HG03064 (cell line): ENCODE data around the gene MAML2.
"Not testable (repeated sequence)": the region's sequence is repeated elsewhere in the genome, so short reads cannot be mapped to it uniquely, and the experiment has no call there.

Experiments
- ATAC-seq: cut with Tn5 transposase; IDR thresholded peaks from one replicate; pipeline ENCODE4 v1.9.1; 2021; ENCODE audit warnings: low read depth; ENCODE audit not compliant: unreplicated experiment

The MAML2 gene

DNA sequence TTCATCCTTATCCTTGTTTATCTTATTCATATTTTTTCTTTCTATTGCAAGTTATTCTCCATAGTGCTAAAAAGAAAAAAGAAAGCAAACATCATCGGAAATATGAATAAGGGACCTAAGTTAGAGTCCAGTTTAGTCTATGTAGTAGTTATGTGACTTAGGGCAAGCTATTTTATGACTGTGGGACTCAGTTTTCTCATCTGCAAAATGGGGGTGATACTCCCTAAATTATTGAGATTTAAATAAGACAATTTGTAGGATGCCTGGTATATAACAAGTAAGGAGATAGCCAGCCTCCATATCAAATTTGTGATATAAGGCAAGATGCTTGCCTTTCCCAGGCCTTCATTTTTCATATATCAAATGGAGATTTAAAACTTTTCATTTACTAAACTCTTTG is 69.5 kb downstream of the MAML2 start:
- ATAC-seq, result no peak

DNA sequence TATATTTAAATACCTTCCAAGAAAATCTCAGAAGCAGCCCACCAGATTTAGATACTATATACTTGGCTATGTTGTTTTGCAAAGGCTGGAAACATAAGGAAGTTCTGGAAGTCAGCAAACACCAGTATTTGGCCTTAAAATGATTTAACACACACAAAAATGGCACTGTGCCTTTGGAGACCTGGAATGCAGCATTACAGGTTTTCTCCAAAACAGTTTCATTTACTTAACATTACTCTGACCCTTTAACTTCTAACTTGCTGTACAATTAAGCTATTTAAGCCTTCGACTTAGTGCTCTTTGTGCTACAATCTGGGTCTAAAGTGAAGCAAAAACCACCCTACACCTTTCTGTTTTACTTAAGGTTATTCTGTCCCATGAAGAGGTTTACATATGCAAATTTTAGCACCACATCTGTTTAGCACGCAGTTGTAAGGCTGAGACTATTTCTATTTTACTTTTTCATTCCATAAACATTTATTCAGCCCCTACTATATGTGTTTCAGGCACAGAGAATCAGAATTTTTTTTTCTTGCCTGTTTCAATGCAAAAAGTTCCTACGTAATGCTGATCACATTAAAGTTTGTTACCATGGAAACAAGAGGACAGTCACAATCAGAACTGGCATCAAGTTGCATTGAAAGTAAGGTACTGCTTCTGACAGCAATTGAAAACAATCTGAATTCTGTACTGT is 70.3 kb downstream of the MAML2 start:
- no peak for ATAC-seq

DNA sequence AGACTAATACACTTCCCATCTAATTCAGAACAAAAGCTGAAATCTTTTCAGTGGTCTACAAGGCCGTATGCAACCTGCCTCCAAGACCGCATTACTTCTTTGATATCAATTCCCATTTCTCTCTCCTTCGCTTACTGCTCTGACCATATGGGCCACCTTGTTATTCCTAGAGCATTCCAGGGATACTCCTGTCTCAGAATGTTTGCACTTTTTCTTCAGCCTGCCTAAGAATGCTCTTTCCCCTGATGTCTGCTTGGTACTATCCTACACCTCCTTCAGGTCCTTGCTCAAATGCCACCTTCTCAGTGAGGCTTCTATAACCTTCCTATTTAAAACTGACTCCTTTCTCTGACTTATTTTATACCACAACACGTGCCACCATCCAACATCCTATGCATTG is 71.2 kb downstream of the MAML2 start:
- ATAC-seq, result no peak

DNA sequence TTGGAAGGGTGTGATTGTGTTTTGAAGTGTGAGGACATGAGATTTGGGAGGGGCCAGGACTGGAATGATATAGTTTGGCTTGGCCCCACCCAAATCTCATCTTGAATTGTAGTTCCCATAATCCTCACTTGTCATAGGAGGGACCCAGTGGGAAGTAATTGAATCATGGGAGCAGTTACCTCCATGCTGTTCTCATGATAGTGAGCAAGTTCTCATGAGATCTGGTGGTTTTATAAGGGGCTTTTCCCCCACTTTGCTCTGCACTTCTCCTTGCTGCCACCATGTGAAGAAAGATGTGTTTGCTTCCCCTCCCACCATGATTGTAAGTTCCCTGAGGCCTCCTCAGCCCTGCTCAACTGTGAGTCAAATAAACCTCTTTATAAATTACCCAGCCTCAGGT is 71.6 kb downstream of the MAML2 start:
- ATAC-seq, result not testable (repeated sequence)

DNA sequence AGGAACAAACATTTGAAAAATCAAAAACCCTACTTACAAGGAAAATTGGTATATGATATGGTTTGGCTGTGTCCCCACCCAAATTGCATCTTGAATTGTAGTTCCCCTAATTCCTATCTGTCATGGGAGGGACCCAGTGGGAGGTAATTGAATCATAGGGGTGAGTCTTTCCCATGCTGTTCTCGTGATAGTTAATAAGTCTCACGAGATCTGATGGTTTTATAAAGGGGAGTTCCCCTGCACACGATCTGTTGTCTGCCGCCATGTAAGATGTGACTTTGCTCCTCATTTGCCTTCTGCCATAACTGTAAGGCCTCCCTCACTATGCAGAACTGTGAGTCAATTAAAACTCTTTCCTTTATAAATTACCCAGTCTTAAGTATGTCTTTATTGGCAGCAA is 74.5 kb downstream of the MAML2 start:
- ATAC-seq, result not testable (repeated sequence)

DNA sequence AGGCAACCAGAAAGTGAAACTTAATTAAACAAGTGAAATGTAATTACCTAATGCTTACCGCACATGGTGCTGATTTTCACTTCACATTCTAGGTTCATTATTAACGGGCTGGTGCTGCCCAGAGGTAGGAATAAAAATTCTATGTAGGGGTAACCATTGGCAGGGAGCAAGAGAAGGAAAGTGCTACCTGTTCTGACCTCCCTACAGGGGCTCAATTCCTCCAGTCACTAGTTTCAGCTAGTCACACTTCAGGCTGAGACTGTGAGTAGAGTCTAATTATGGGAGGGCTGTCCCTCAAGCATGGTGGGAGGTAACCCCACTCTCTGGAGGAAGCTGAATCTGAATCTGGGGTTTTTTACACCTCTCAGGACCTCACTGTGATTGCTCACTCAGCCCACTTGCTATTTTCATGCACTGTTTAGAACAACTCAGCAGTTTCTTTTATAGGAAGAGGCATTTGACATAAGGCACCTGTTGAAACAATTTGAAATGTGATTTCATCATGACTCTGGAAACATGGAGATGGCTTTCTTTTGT is 75.4 kb downstream of the MAML2 start:
- peak; percentile 93 for ATAC-seq

DNA sequence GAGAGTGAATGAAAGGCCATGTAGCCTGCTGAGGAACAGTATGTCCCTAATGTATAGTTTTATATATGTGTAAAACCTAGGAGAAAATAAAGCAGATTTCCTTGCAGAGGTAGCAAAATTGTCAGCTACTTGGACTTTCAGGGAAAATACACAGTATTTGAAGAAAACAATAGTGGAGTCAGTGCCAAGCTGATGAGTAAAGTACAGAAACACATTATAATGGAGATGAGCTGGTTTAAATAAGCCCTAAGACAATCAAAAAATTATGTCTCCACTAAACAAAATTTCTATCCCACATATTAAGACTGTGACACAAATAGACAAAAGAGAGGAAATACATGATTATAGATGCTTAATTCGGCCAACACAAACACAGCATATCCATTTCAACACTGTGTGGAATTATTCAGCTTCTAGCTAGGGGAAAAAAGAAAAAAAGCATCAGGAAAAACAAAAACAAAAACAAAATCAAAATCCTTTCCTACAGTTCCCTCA is 75.9 kb downstream of the MAML2 start:
- ATAC-seq, result no peak

DNA sequence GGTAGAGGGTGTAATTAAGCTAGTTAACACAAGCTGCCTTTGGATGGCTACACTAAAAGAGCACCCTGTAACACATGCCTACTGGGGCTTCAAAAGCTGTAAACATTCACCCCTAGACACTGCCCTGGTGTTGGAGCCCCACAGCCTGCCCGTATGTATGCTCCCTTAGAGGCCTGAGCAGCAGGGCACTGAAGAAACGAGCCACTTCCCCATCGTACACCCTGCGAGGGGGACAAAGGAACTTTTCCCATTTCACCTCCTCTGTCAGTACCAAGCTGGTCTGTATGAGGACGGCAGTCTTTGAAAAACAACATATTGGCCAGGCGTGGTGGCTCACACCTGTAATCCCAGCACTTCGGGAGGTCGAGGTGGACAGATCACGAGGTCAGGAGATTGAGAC is 77.0 kb downstream of the MAML2 start:
- ATAC-seq, result no peak

DNA sequence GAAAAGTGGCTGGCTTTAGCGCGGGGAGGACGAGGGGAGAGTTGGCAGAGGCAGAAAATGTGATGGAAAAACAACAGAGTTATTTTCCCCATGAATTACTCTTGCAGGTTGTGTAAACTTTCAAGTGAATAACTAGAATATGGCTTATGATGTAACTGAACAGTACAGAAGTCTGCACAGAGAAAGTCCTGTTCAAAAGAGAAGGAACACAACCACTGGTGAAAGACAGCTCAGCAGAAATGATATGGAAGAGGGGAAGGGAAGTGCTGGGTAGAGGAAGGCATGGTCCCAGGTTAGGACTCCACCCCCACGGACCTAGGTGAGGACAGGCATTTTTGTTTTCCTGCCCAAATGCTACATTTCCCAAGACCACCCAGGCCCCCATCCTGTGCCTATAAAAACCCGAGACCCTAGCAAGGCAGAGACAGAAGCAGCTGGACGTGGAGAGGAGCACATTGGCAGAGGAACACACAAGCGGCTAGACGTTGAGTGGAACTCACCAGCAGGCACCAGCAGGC is 77.7 kb downstream of the MAML2 start:
- no peak for ATAC-seq

DNA sequence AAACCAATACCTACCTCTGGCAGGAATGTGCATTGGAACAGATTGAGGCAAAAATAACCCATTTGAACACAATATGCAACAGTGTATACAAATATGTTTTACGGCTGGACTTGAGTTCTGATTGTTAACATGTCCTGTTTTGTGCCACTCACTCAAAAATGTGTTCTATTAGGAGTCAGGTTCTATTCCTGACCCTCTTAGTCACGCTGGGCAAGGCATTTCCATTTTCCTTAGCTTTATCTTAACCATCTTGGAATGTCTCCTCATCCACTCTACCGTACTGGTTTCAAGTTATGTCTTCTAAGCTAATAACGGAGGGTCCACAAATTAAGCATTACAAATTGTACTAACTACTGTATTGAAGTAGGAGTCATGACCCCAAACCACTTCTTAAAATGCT is 78.6 kb downstream of the MAML2 start:
- no peak for ATAC-seq

DNA sequence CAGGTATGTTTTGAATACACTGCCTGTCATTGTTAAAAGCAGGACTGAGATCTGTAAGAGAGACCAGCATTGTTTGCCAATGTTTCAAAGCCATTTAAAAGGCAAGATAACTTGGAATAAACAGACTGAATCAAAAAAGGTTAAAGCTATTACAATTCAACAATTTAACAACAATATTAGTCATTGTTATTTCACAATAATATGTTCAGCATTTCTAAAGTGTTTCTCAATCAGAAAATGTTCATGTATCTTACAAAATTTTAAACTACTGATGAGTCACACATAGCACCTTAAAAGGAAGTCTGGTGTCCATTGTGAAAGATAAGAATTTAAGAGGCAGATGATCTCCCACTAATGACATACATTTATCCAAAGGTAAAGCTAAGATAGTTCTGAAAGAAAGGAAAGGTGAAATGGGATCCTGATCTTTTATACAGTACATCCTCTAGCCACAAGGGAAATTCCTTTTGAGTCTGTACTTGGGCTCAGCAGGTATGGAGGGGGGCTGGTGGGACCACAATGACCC is 79.7 kb downstream of the MAML2 start:
- ATAC-seq, result no peak

DNA sequence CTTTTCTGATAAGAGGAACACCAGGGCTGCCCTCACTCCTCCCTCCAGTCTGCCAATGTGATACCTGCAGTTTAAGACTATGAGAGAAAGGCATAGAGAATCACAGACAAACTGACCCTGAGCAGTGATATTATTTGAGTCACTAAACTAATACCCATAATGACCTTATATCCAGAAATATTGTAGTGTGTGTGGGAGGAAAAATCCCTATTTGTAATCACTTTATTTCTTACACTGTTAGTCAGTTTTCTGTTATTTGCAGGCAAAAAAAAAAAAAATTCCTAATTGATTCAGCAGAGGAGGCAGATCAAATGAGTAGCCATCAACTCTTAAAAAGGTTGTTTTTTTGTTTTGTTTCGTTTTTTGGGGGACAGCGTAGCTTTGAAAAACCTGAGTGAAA is 82.5 kb downstream of the MAML2 start:
- no peak for ATAC-seq

DNA sequence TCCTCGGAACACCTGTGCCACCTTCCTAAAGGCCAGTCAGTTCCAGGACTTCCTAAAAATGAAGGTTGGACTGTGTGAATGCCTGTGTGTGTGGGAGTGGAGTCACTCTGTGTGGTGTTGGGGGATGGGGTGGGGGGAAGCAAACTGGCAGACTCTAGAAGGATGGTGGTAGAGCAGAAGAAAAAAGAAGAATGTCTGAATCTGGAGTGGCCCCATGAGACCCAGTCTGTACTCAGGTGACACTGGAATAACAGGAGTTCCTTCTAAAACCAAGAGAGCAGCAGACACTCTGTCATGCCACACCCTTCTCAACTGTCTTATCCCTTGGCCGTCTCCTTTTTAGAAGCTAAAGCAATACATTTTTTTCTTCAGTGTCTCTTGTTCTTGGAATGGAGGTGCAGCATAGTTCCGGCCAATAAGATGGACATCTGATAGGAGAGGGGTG is 82.9 kb downstream of the MAML2 start:
- no peak for ATAC-seq

DNA sequence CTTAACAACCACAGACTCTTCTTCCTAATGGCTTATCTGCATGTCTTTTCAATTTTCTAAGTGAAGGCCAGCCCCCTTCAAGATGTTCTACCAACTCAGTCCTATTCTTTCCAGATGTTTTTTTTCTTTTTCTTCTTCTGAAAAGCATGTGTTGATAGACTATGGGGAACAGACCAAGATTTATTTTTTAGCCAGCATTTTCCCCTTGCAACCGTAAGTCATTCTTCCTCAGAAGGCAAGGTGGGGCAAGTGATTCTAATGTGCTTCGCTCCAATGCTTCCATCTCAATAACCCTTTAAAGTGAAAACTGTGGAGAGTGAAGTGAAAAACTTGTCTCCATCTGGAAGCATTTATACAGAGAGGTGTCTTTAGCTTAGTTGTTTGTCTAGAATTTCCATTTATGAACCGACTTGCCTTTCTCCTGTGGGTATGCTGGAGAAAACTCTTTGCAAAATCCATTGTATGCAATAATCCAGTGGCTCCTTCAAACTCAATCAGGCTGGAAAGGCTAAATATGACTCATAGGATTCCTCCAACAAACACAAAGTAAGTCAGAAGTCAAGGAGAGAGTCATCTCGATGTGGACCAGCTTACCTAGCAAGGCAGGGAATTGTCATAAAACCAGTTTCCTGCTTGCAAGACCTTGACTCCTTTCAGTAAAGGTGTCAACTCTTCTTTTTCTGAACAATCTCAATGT is 83.7 kb downstream of the MAML2 start:
- no peak for ATAC-seq

DNA sequence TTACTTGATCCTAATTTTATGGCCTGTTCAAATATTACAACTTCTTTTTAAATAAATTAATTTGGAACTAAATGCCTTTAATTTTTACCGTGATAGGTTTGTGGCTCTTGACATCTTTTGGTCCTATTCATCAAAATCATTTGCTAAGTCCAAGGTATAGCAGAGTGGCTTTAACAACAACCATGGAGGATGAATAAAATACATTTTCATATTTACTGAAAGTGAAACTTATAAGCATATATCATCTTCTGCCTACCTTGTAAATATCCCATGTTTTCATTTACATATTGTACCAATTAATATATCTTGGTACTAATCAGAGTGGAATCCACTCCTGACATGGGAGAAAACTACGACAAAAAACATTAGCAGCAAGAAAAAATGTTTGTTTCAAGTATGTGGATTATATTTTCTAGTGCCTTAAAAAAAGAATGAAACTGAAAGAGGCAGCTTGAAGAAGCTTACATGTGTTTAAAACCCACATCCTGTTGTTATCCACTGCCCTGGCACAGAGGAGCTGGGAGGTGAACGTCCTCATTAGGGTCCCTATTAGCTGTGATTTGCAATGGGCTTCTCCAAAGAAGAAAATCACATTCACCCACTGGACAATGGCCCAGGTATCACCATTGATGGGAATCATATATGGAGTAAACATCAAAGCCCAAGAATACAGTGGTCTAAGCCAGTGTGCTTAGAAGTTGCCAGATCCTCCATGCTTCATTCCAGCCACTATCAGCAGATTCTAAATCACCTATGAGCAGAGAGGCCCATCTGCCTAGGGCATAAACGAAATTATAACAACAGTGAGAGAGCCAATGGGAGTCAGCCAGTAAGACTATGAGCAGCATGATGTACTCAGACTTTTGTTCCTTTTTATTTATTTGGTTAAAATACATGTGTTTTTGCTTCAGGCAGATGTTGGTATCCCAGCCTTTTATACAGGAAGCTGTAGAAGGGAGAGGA is 84.7 kb downstream of the MAML2 start:
- peak; percentile 82 for ATAC-seq

DNA sequence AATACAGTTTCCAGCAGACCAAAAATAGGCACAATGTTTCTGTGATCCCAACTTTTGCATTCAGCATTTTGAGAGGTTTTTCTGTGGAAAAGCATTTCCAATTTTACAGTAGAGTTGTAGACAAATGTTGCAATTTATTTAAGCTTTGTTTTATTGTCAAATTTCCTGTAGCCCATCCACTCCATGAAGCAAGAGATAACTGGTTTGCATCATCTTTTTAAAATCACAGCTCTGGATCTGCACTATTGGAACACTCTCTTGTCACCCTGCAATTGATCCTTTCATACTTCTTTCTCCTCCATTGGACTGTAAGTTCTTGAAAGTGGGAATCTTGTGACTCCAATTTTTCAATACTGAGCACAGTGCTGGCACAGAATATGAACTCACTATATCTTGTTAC is 86.0 kb downstream of the MAML2 start:
- no peak for ATAC-seq

DNA sequence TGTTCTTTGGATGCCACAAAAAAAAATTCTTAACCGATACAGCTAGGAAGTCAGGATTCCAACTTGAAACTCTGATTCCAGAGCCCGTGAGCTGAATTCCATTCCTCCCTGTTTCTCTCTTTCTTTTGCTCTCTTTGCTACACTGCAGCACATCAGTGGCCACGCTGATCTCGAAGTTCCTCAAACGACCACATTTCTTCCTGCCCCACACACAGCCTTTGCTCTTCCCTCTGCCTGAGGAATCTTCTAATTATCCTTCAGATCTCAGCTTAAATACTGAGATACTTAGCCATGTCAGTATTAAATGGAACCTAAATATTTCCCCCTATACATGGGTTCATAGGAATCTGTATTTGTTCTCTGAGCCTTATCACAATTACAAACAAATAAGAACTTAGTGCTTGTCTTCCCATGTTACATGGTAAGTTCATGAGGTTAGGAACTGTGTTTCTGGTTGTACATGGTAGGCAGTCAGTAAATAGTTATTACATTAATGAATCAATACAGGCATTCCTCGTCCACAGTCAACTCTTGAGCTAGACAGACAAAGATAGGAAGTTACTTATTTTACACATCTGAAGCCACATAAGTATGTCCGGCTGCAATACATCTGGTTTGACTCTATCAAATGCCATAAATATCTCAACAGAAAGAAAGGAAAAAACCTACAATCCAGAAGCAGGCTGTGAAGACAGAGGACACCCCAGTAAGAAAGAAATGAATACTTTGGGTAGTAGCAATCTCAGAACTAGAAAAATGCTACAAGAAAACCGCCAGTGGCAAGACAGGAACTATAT is 86.6 kb downstream of the MAML2 start:
- ATAC-seq, result no peak

DNA sequence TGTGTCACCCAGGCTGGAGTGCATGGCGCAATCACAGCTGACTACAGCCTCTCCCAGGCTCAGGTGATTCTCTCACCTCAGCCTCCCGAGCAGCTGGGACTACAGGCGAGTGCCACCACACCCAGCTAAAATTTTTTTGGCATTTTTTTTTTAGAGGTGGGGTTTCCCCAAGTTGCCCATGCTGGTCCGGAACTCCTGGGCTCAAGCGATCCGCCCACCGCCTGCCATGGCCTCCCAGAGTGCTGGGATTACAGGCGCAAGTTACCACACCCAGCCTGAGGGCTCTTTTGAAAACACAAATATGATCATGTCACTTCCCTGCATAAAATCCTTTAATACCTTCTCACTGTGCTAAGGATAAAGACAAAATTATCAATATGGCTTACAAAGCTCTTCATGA is 88.1 kb downstream of the MAML2 start:
- ATAC-seq, result no peak

DNA sequence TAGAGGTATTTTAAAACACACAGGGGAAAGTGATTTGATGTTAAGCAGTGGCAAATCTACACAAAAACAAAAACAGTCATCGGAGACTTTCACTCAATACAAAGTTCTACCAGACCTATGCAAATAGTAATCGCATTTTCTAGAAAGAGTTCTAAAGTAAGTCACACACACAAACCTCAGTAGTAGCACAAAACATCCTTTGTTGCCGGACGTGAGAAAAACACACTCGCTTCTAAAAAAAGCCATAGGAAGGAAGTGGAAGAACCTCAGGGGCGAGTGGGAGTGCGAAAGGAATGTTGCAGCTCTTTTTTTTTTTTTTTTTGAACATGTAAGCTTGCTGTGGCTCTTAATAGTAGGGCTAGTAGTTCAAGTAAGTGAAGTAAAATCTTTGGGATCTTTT is 88.9 kb downstream of the MAML2 start:
- peak; percentile 51 for ATAC-seq
